SU-DHL-6 (cell line): ENCODE data around the gene NIPA2.
A peak's percentile ranks its signal among the peaks of the same experiment; 100 is the strongest.

Source experiments
- H2AFZ ChIP-seq: fragments of 200-600 bp; sonication (generic); 2 replicates; pipeline ENCODE4 v1.6.1; 2014; ENCODE audit warnings: low read depth, mild to moderate bottlenecking, moderate library complexity, mixed read lengths, antibody characterized with exemption, low read length; ENCODE audit not compliant: severe bottlenecking
- H3F3A ChIP-seq: fragments of 200-600 bp; shearing (Covaris generic); 2 replicates; pipeline ENCODE4 v1.6.0; 2016; ENCODE audit warnings: antibody characterized with exemption, mild to moderate bottlenecking; ENCODE audit not compliant: insufficient read depth
- H3K27ac ChIP-seq: fragments of 200-600 bp; sonication (generic); 2 replicates; pipeline ENCODE4 v1.5.1; 2016; ENCODE audit warnings: low read depth, mild to moderate bottlenecking, low read length, moderate library complexity, mixed read lengths
- H3K27me3 ChIP-seq: fragments of 200-600 bp; sonication (generic), shearing (Covaris generic); 2 replicates; pipeline ENCODE4 v1.6.0; 2014; ENCODE audit warnings: mild to moderate bottlenecking, low read length
- H3K36me3 ChIP-seq: fragments of 200-600 bp; sonication (generic); 2 replicates; pipeline ENCODE4 v1.6.1; 2014; ENCODE audit warnings: mild to moderate bottlenecking, low read length, mixed read lengths
- H3K4me2 ChIP-seq: fragments of 300-600, 200-600 bp; shearing (Covaris generic), sonication (generic); 2 replicates; pipeline ENCODE4 v1.6.0; 2014; ENCODE audit warnings: low read length, low read depth, mild to moderate bottlenecking; ENCODE audit not compliant: poor library complexity, severe bottlenecking
- H3K4me3 ChIP-seq: fragments of 200-600 bp; sonication (generic); 2 replicates; pipeline ENCODE4 v1.5.1; 2014; ENCODE audit warnings: antibody characterized with exemption, low read length, mild to moderate bottlenecking, mixed read lengths; ENCODE audit not compliant: insufficient read depth, poor library complexity, severe bottlenecking
- H3K79me2 ChIP-seq: fragments of 200-600 bp; sonication (generic); 2 replicates; pipeline ENCODE4 v1.6.1; 2014; ENCODE audit warnings: mild to moderate bottlenecking, low read length, moderate library complexity; ENCODE audit not compliant: insufficient read depth
- H3K9ac ChIP-seq: fragments of 200-600 bp; sonication (generic); 2 replicates; pipeline ENCODE4 v1.7.0; 2014; ENCODE audit warnings: mild to moderate bottlenecking, low read length
- H3K9me2 ChIP-seq: fragments of 200-600 bp; sonication (generic); replicated peaks from 2 replicates; pipeline ENCODE4 v1.6.1; 2014; ENCODE audit warnings: low read length; ENCODE audit not compliant: insufficient read depth
- H3K9me3 ChIP-seq: fragments of 200-600 bp; sonication (generic); 2 replicates; pipeline ENCODE4 v1.6.1; 2014; ENCODE audit warnings: low read length, mixed read lengths; ENCODE audit not compliant: insufficient read depth
- H4K20me1 ChIP-seq: fragments of 200-600 bp; sonication (generic); 2 replicates; pipeline ENCODE4 v1.6.1; 2014; ENCODE audit warnings: low read depth, mild to moderate bottlenecking, antibody characterized with exemption, low read length, moderate library complexity, mixed read lengths
- CTCF ChIP-seq: fragments of 200-600 bp; sonication (generic); IDR thresholded peaks from one replicate; pipeline ENCODE4 v1.5.1; 2017; ENCODE audit warnings: antibody characterized with exemption, mild to moderate bottlenecking, low read length, moderate library complexity; ENCODE audit not compliant: insufficient read depth, poor library complexity, severe bottlenecking
- EZH2phosphoT487 ChIP-seq: fragments of 200-600 bp; sonication (generic), shearing (Covaris generic); conservative IDR thresholded peaks from 2 replicates; pipeline ENCODE4 v1.6.1; 2018; ENCODE audit warnings: mild to moderate bottlenecking, antibody characterized with exemption, low read length, moderate library complexity, mixed read lengths

Gene NIPA2

GRCh38 chr15:22831473-22831872 lies 7.0 kb upstream of the NIPA2 start:
- no peaks in the 10 kb centered on the region for H3K27me3 ChIP-seq
- H3K9me3 ChIP-seq = no peaks in the 10 kb centered on the region
- H3K4me2 ChIP-seq = no peak overlapping the region
- H4K20me1 ChIP-seq = no peaks in the 10 kb centered on the region
- no peak for TF ChIP-seq EZH2phosphoT487
- TF ChIP-seq CTCF = no peak
- H3F3A ChIP-seq = peaks cover 14% of the 10 kb centered on the region
- H3K79me2 ChIP-seq = no peaks in the 10 kb centered on the region
- H3K4me3 ChIP-seq = no peak overlapping the region
- H2AFZ ChIP-seq = no peak overlapping the region
- no peaks in the 10 kb centered on the region; the same call in 1 of the 2 replicates for H3K36me3 ChIP-seq
- no peak overlapping the region for H3K9ac ChIP-seq
- H3K9me2 ChIP-seq = no peaks in the 10 kb centered on the region
- H3K27ac ChIP-seq = no peak overlapping the region

GRCh38 chr15:22839046-22839695 lies 705 bp downstream of the NIPA2 start:
- peaks cover 57% of the 10 kb centered on the region for H3K79me2 ChIP-seq
- peaks cover 30% of the 10 kb centered on the region for H3F3A ChIP-seq
- peak overlapping the region; percentile 86 for H3K9ac ChIP-seq
- TF ChIP-seq EZH2phosphoT487 (no peak), CTCF (no peak)
- peak overlapping the region; percentile 82 for H3K4me2 ChIP-seq
- no peaks in the 10 kb centered on the region for H3K27me3 ChIP-seq
- H4K20me1 ChIP-seq = peaks cover 18% of the 10 kb centered on the region
- H3K9me3 ChIP-seq = no peaks in the 10 kb centered on the region
- peak overlapping the region; percentile 92 for H3K27ac ChIP-seq
- H2AFZ ChIP-seq = no peak overlapping the region
- H3K36me3 ChIP-seq = peaks cover 12% of the 10 kb centered on the region
- no peaks in the 10 kb centered on the region for H3K9me2 ChIP-seq
- H3K4me3 ChIP-seq = peak overlapping the region; percentile 68

- Histone ChIP-seq H3K27me3 (no peaks in the 10 kb centered on the region), H3K79me2 (peaks cover 98% of the 10 kb centered on the region), H3K27ac (no peak overlapping the region), H3K9ac (no peak overlapping the region), H3K4me3 (no peak overlapping the region), H4K20me1 (peaks cover 44% of the 10 kb centered on the region), H3K9me2 (no peaks in the 10 kb centered on the region), H3K9me3 (no peaks in the 10 kb centered on the region), H3K36me3 (peaks cover 19% of the 10 kb centered on the region), H3K4me2 (no peak overlapping the region), H3F3A (peaks cover 5% of the 10 kb centered on the region), H2AFZ (no peak overlapping the region)
- TF ChIP-seq EZH2phosphoT487 (no peak), CTCF (no peak)
Observed at GRCh38 chr15:22844421-22845288, 6.2 kb downstream of the NIPA2 start.
